GM23338 (cell line): ENCODE results near the gene THRA. TPM values are rescaled to one million over a fixed set of nuclear protein-coding genes. Genes with fewer than 3 reads are reported as not detected.
A peak's percentile ranks its signal among the peaks of the same experiment; 100 is the strongest.

Source experiments
- ATAC-seq: fragments of 200-7000 bp; cut with Tn5 transposase; 3 replicates; pipeline ENCODE4 v1.9.1; 2020
- DNase-seq: peaks from one replicate; pipeline ENCODE4 v3.0.0-alpha.2; 2015; ENCODE audit warnings: low spot score
- H2AFZ ChIP-seq: fragments of 200-600 bp; sonication (generic); 2 replicates; pipeline ENCODE4 v1.8.0; 2016; ENCODE audit warnings: antibody characterized with exemption, mild to moderate bottlenecking, moderate library complexity
- H3F3A ChIP-seq: fragments of 200-600 bp; sonication (generic); replicated peaks from 2 replicates; pipeline ENCODE4 v1.8.0; 2017; ENCODE audit warnings: antibody characterized with exemption, mixed run types, low read depth
- H3K27ac ChIP-seq: fragments of 200-600 bp; sonication (generic); 2 replicates; pipeline ENCODE4 v1.6.1; 2016; ENCODE audit warnings: low read depth
- H3K27me3 ChIP-seq: fragments of 200-600 bp; sonication (generic); 2 replicates; pipeline ENCODE4 v1.8.0; 2016; ENCODE audit warnings: mild to moderate bottlenecking, mixed run types, moderate library complexity; ENCODE audit not compliant: insufficient read depth
- H3K36me3 ChIP-seq: fragments of 200-600 bp; sonication (generic); 2 replicates; pipeline ENCODE4 v1.8.0; 2016; ENCODE audit warnings: mild to moderate bottlenecking; ENCODE audit not compliant: insufficient read depth
- H3K4me1 ChIP-seq: fragments of 200-600 bp; sonication (generic); 2 replicates; pipeline ENCODE4 v1.8.0; 2016; ENCODE audit warnings: mild to moderate bottlenecking, moderate library complexity; ENCODE audit not compliant: insufficient read depth
- H3K4me2 ChIP-seq: fragments of 200-600 bp; sonication (generic); 2 replicates; pipeline ENCODE4 v1.7.1; 2017; ENCODE audit warnings: mixed run types
- H3K4me3 ChIP-seq: fragments of 200-600 bp; sonication (generic); 2 replicates; pipeline ENCODE4 v1.6.1; 2016; ENCODE audit warnings: mixed run types
- H3K79me2 ChIP-seq: fragments of 200-600 bp; sonication (generic); replicated peaks from 2 replicates; pipeline ENCODE4 v1.8.0; 2017; ENCODE audit warnings: mild to moderate bottlenecking; ENCODE audit not compliant: insufficient read depth
- H3K9me2 ChIP-seq: fragments of 200-600 bp; sonication (generic); 2 replicates; pipeline ENCODE4 v1.8.0; 2017; ENCODE audit not compliant: insufficient read depth
- H4K20me1 ChIP-seq: fragments of 200-600 bp; sonication (generic); replicated peaks from 2 replicates; pipeline ENCODE4 v1.8.0; 2017; ENCODE audit warnings: mild to moderate bottlenecking; ENCODE audit not compliant: insufficient read depth
- H3K27ac Mint-ChIP-seq: 2 replicates; pipeline ENCODE4 v1.8.0; 2020; ENCODE audit warnings: inconsistent platforms, mild to moderate bottlenecking, moderate library complexity, mixed read lengths
- H3K27me3 Mint-ChIP-seq: 3 replicates; pipeline ENCODE4 v1.8.0; 2022; ENCODE audit warnings: low read depth, mild to moderate bottlenecking, moderate library complexity, mixed read lengths, inconsistent platforms; ENCODE audit not compliant: insufficient read depth, poor library complexity
- H3K36me3 Mint-ChIP-seq: 3 replicates; pipeline ENCODE4 v1.8.0; 2021; ENCODE audit warnings: low read depth, mild to moderate bottlenecking, inconsistent platforms, moderate library complexity, mixed read lengths
- H3K4me1 Mint-ChIP-seq: 3 replicates; pipeline ENCODE4 v1.8.0; 2020; ENCODE audit warnings: mild to moderate bottlenecking, inconsistent platforms, mixed read lengths
- H3K4me3 Mint-ChIP-seq: 3 replicates; pipeline ENCODE4 v1.8.0; 2021; ENCODE audit warnings: moderate library complexity, mild to moderate bottlenecking, inconsistent platforms, mixed read lengths
- H3K9me3 Mint-ChIP-seq: 3 replicates; pipeline ENCODE4 v1.8.0; 2020; ENCODE audit warnings: moderate library complexity, mild to moderate bottlenecking, inconsistent platforms, mixed read lengths
- CREB1 ChIP-seq: fragments of 250-450 bp; sonication (Bioruptor Pico); IDR thresholded peaks from 2 replicates; pipeline ENCODE4 v1.5.0; 2020; ENCODE audit warnings: low read depth, mild to moderate bottlenecking, moderate library complexity
- CTCF ChIP-seq, 2 experiments: fragments of 200-600 bp in 1 of 2; sonication (generic) in 1 of 2; conservative IDR thresholded peaks; 2 replicates each; pipeline versions ENCODE4 v1.5.1 to v1.6.1; 2016 to 2017; ENCODE audit warnings: antibody characterized with exemption in 2 of 2, low read depth in 2 of 2, mild to moderate bottlenecking in 2 of 2, moderate library complexity in 1 of 2
- ETS1 ChIP-seq: IDR thresholded peaks from 2 replicates; pipeline ENCODE4 v1.6.1; 2016; ENCODE audit warnings: antibody characterized with exemption
- EZH2 ChIP-seq: fragments of 200-600 bp; sonication (generic); IDR thresholded peaks from one replicate; pipeline ENCODE4 v1.8.0; 2017; ENCODE audit warnings: antibody characterized with exemption, mild to moderate bottlenecking, low read depth; ENCODE audit not compliant: unreplicated experiment
- EZH2phosphoT487 ChIP-seq: fragments of 200-600 bp; sonication (generic); IDR thresholded peaks from one replicate; pipeline ENCODE4 v1.8.1; 2018; ENCODE audit warnings: antibody characterized with exemption; ENCODE audit not compliant: unreplicated experiment
- JUNB ChIP-seq: IDR thresholded peaks from one replicate; pipeline ENCODE4 v1.6.1; 2016; ENCODE audit warnings: antibody characterized with exemption; ENCODE audit not compliant: unreplicated experiment
- POLR2AphosphoS5 ChIP-seq: IDR thresholded peaks from 2 replicates; pipeline ENCODE4 v1.6.1; 2016; ENCODE audit warnings: antibody characterized with exemption, low read depth
- REST ChIP-seq: IDR thresholded peaks from one replicate; pipeline ENCODE4 v1.6.1; 2018; ENCODE audit warnings: antibody characterized with exemption; ENCODE audit not compliant: unreplicated experiment
- STAT1 ChIP-seq: IDR thresholded peaks from one replicate; pipeline ENCODE4 v1.6.1; 2016; ENCODE audit warnings: antibody characterized with exemption; ENCODE audit not compliant: unreplicated experiment
- ZNF114 ChIP-seq: fragments of 250-450 bp; sonication (Bioruptor Pico); IDR thresholded peaks from 2 replicates; pipeline ENCODE4 v1.5.0; 2020; ENCODE audit warnings: mild to moderate bottlenecking, moderate library complexity
- ZNF331 ChIP-seq: fragments of 250-450 bp; sonication (Bioruptor Pico); IDR thresholded peaks from 2 replicates; pipeline ENCODE4 v1.5.0; 2020; ENCODE audit warnings: low read depth, mild to moderate bottlenecking, moderate library complexity
- polyA plus RNA-seq: library from polyadenylated mRNA; unstranded; fragments of >200 nt; fragmentation: Nextera tagmentation; extraction: Ambion mirVana; gene quantifications from 2 replicates; pipeline ENCODE4 v1.2.1, GENCODE V29; 2016
- total RNA-seq: library from RNA; depleted of rRNA; stranded (reverse); fragments of >200 nt; shearing (Covaris generic); gene quantifications from 2 replicates; pipeline ENCODE4 v1.2.3, GENCODE V29; 2014

THRA gene
- total and polyA plus RNA-seq, 2 experiments from 2014 or later, result 3.4 to 10.5 TPM

- peak; percentile 91 to 92 for TF ChIP-seq CTCF (conservative IDR thresholded peaks at IDR 0.05; ENCODE audit: low read depth in 2 of 2)
Measured at GRCh38 chr17:40075201-40075941, 12.6 kb downstream of the THRA start (continued).

GRCh38 chr17:40075942-40076498 lies 13.3 kb downstream of the THRA start:
- Histone ChIP-seq H3K4me3 (no peak overlapping the region), H3K9me2 (no peaks in the 10 kb centered on the region), H3K27ac (no peak overlapping the region), H3K4me1 (peaks cover 36% of the 10 kb centered on the region), H3K79me2 (no peaks in the 10 kb centered on the region; the same call in 1 of the 2 replicates), H2AFZ (no peak overlapping the region; the same call in 1 of the 2 replicates), H3K36me3 (no peaks in the 10 kb centered on the region), H3F3A (0 out of 2 replicates have a peak, but pooled peaks cover 6% of the 10 kb centered on the region), H4K20me1 (no peaks in the 10 kb centered on the region), H3K27me3 (no peaks in the 10 kb centered on the region), H3K4me2 (peak overlapping the region; percentile 78; the same call in 1 of the 2 replicates)
- DNase-seq (no peak), ATAC-seq (peak; percentile 9)
- H3K4me1 Mint-ChIP-seq, result peaks cover 50% of the 10 kb centered on the region
- H3K4me3 Mint-ChIP-seq, result no peak overlapping the region; the same call in 2 of the 3 replicates
- H3K27me3 Mint-ChIP-seq, result peaks cover 14% of the 10 kb centered on the region
- H3K9me3 Mint-ChIP-seq, result no peaks in the 10 kb centered on the region
- no peaks in the 10 kb centered on the region; the same call in 2 of the 3 replicates for H3K36me3 Mint-ChIP-seq
- H3K27ac Mint-ChIP-seq, result peak overlapping the region; percentile 91; the same call in 1 of the 2 replicates
- TF ChIP-seq CREB1 (CRISPR knock-in tag) (no peak), ETS1 (no peak), ZNF331 (CRISPR knock-in tag) (no peak), STAT1 (no peak), EZH2phosphoT487 (no peak), JUNB (no peak), POLR2AphosphoS5 (no peak), EZH2 (no peak), CTCF (conservative IDR thresholded peaks at IDR 0.05; ENCODE audit: low read depth in 2 of 2) (no peak), REST (no peak), ZNF114 (CRISPR knock-in tag) (no peak)
